ENCODE measurements around the gene SLC24A1. TPM values are rescaled to one million over a fixed set of nuclear protein-coding genes. Genes with fewer than 3 reads are reported as not detected.
"Not testable (repeated sequence)": the region's sequence is repeated elsewhere in the genome, so short reads cannot be mapped to it uniquely, and the experiment has no call there.

The SLC24A1 gene
- total RNA-seq, 4 donors from 2014 or later, result 5.9 to 22.7 (median 9.2) TPM

- Histone ChIP-seq H3K4me3 (no peak overlapping the region), H3K27ac (no peak overlapping the region), H3K9me3 (no peaks in the 10 kb centered on the region), H3K4me1 (peaks cover 0 to 38% (median 19%) of the 10 kb centered on the region in 4 donors), H3K27me3 (no peaks in the 10 kb centered on the region), H3K36me3 (peaks cover 0 to 3% (median 0%) of the 10 kb centered on the region in 3 donors)
- TF ChIP-seq POLR2A (IDR thresholded peaks at IDR 0.05) (no peak), EP300 (IDR thresholded peaks at IDR 0.05) (no peak), CTCF (IDR thresholded peaks at IDR 0.05) (no peak)
- no peak for DNase-seq (ENCODE audit: low spot score in 2 of 2)
- 81 to 82% methylated on average over 6 of the region's 6 CpGs for WGBS, 2 donors
These were observed 8.6 kb upstream of the SLC24A1 start for GRCh38 chr15:65612949-65613744.

GRCh38 chr15:65615887-65616286 is 5.9 kb upstream of the SLC24A1 start:
- H3K27ac ChIP-seq; DNase-seq (ENCODE audit: low spot score in 2 of 2); H3K36me3 ChIP-seq; H3K4me3 ChIP-seq; H3K27me3 ChIP-seq; H3K9me3 ChIP-seq: not testable (repeated sequence)
- 85 to 100% methylated on average over 1 of the region's 1 CpG for WGBS, 2 donors
- H3K4me1 ChIP-seq, result peaks cover 0 to 16% (median 9%) of the 10 kb centered on the region in 4 donors

GRCh38 chr15:65618560-65619109 is 3.1 kb upstream of the SLC24A1 start:
- WGBS, 2 donors, result 60 to 64% methylated on average over 4 to 5 of the region's 5 CpGs
- Histone ChIP-seq H3K27me3 (no peaks in the 10 kb centered on the region), H3K9me3 (no peaks in the 10 kb centered on the region), H3K36me3 (peaks cover 0 to 11% (median 0%) of the 10 kb centered on the region in 3 donors), H3K27ac (no peak overlapping the region), H3K4me1 (peaks cover 0 to 2% (median 0%) of the 10 kb centered on the region in 4 donors), H3K4me3 (no peak overlapping the region)
- TF ChIP-seq CTCF (IDR thresholded peaks at IDR 0.05), result no peak
- no peak for TF ChIP-seq EP300 (IDR thresholded peaks at IDR 0.05)
- no peak for TF ChIP-seq POLR2A (IDR thresholded peaks at IDR 0.05)
- DNase-seq (ENCODE audit: low spot score in 2 of 2), result no peak

GRCh38 chr15:65619626-65620290 is 2.0 kb upstream of the SLC24A1 start:
- Histone ChIP-seq H3K27ac (no peak overlapping the region), H3K4me3 (no peak overlapping the region), H3K36me3 (peaks cover 0 to 22% (median 0%) of the 10 kb centered on the region in 3 donors), H3K4me1 (no peaks in the 10 kb centered on the region), H3K27me3 (no peaks in the 10 kb centered on the region), H3K9me3 (no peaks in the 10 kb centered on the region)
- TF ChIP-seq CTCF (IDR thresholded peaks at IDR 0.05) (no peak), EP300 (IDR thresholded peaks at IDR 0.05) (no peak), POLR2A (IDR thresholded peaks at IDR 0.05) (no peak)
- 72 to 81% methylated on average over 5 of the region's 5 CpGs for WGBS, 2 donors
- DNase-seq (ENCODE audit: low spot score in 2 of 2), result no peak

- Histone ChIP-seq H3K9me3 (no peaks in the 10 kb centered on the region), H3K4me3 (no peak overlapping the region), H3K36me3 (peaks cover 0 to 33% (median 0%) of the 10 kb centered on the region in 3 donors), H3K4me1 (no peaks in the 10 kb centered on the region), H3K27me3 (no peaks in the 10 kb centered on the region), H3K27ac (no peak overlapping the region)
- 89 to 93% methylated on average over 2 of the region's 2 CpGs for WGBS, 2 donors
- no peak for DNase-seq (ENCODE audit: low spot score in 2 of 2)
- no peak for TF ChIP-seq POLR2A (IDR thresholded peaks at IDR 0.05)
- no peak for TF ChIP-seq CTCF (IDR thresholded peaks at IDR 0.05)
- no peak for TF ChIP-seq EP300 (IDR thresholded peaks at IDR 0.05)
These were observed 905 bp upstream of the SLC24A1 start for GRCh38 chr15:65620833-65621232.
